ENCODE results near the gene BIN2.
A peak's percentile ranks its signal among the peaks of the same experiment; 100 is the strongest.

Gene BIN2

DNA sequence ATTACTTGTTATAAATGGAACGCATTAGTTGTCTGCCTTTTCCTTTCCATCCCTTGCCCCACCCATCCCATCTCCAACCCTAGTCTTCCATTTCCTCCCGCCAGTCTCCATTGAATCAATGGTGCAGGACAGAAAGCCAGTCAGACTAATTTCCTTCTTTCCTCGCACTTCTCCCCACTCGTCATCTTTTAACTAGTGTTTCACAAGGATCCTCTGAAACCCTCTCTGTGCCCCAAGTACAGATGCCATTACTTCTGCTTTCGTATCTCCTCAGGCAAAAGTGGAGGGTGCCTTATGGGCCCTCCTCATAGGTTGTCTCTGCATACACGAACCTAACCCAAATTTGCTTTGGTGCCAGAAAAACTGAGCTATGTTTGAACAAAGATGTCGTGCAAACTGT lies 81.1 kb downstream of the BIN2 start:
- DNase-seq (ENCODE audit: low read depth) = no peak
- no peak overlapping the region for H3K4me3 ChIP-seq (ENCODE audit: low read depth, low read length)
- TF ChIP-seq, protein P1, sequence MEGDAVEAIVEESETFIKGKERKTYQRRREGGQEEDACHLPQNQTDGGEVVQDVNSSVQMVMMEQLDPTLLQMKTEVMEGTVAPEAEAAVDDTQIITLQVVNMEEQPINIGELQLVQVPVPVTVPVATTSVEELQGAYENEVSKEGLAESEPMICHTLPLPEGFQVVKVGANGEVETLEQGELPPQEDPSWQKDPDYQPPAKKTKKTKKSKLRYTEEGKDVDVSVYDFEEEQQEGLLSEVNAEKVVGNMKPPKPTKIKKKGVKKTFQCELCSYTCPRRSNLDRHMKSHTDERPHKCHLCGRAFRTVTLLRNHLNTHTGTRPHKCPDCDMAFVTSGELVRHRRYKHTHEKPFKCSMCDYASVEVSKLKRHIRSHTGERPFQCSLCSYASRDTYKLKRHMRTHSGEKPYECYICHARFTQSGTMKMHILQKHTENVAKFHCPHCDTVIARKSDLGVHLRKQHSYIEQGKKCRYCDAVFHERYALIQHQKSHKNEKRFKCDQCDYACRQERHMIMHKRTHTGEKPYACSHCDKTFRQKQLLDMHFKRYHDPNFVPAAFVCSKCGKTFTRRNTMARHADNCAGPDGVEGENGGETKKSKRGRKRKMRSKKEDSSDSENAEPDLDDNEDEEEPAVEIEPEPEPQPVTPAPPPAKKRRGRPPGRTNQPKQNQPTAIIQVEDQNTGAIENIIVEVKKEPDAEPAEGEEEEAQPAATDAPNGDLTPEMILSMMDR (IDR thresholded peaks at IDR 0.05; ENCODE audit: insufficient read depth, low read depth, low read length, missing control alignments) = no peak

DNA sequence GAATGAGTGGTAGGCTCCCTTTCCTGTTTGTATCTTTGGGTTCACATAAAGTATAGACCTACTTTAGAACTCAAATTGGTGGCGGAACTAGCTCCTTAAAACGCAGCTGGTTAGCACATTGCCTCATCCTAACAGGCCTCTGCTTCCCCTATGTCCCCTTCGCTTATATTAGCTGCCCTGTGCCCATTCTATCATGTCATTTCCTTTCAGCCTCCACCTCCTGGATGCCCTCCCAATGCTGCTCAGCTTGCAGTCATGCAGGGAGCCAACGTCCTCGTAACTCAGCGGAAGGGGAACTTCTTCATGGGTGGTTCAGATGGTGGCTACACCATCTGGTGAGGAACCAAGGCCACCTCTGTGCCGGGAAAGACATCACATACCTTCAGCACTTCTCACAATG lies 81.9 kb downstream of the BIN2 start:
- no peak for DNase-seq (ENCODE audit: low read depth)
- no peak overlapping the region for H3K4me3 ChIP-seq (ENCODE audit: low read depth, low read length)
- TF ChIP-seq, protein P1 (IDR thresholded peaks at IDR 0.05; ENCODE audit: insufficient read depth, low read depth, low read length, missing control alignments) = no peak

DNA sequence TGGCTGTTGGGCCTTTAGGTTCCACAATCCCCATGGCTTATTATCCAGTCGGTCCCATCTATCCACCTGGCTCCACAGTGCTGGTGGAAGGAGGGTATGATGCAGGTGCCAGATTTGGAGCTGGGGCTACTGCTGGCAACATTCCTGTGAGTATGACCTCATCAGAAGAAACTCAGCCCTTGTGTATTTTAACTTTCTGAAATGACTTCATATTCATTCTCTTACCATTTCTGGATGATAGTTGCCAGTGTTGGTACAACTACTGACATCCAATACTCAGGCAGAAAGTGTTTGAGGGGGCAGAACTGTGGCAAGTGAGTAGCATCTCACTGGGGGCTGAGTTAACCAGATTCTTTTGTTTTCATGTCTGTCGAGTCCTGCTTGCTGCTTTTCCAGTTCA lies 83.0 kb downstream of the BIN2 start:
- TF ChIP-seq, protein P1 (IDR thresholded peaks at IDR 0.05; ENCODE audit: insufficient read depth, low read depth, low read length, missing control alignments) = no peak
- no peak for DNase-seq (ENCODE audit: low read depth)
- H3K4me3 ChIP-seq (ENCODE audit: low read depth, low read length) = no peak overlapping the region

DNA sequence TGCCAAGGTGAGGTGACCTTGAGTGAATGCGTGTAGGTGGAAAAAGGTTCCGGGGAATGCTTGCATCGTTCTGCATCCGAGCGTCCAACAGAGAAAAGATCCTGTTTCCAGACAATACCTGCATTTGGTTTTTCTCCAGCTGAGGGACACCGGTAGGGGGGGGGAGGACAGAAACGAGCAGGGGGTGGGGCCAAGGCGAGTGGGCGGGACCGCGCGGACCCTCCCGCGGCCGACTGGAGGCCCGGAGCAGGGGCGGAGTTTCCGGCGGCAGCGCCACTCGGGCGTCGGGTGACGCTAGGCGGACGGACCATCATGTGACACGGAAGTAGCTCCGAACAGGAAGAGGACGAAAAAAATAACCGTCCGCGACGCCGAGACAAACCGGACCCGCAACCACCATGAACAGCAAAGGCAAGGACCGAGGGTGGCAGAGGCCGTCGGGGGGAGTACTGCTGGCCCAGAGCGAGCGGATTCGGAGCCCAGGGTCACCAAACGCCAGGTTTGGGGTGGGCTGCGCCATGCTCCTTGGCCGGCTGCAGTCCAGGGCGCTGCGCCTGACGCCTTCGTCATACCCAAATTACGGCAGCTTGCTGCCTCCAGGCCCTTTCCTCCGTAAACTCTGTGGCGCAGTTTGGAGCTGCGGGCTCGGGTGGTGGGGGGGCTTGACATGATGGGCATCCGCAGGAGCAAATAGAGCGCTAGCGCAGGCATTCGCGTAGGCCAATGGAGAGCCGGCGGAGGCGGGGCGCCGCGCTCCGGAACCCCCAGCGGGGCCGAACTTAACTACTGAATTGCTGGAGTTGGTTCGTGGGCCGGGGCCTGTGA lies 85.3 kb downstream of the BIN2 start, which contains the start of gene DAZAP2:
DAZAP2 (plus strand) TSS at position 317 of the 825 bp plus-strand sequence; CDS start at position 399, 82 bp downstream.
- peak; percentile 98 for DNase-seq (ENCODE audit: low read depth)
- H3K4me3 ChIP-seq (ENCODE audit: low read depth, low read length) = peak within 1 kb of the TSS; percentile 90
- TF ChIP-seq, protein P1 (IDR thresholded peaks at IDR 0.05; ENCODE audit: insufficient read depth, low read depth, low read length, missing control alignments) = no peak

DNA sequence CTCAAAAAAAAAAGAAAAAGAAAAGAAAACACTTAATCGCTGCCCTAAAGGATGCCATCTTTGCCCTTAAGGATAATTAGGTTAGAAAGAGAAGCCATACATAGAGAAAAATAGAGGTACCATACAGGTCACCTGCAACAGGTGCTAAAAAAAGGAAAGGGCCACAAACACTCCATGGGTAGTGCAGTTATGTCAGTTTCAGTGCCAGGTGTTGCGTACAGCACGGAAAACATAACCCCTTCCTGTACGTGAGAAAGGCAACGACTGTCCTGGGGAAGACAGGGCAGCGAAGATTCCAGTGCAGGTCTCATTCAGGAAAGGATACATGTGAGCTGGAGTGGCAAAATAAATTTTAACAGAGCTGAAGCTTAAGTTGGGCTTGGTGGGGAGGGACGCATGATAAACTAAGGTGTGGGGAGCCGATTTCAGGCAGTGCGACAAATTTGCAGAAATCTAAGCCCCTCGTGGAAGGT lies 85.9 kb downstream of the BIN2 start:
- TF ChIP-seq, protein P1 (IDR thresholded peaks at IDR 0.05; ENCODE audit: insufficient read depth, low read depth, low read length, missing control alignments) = no peak
- peak; percentile 47 for DNase-seq (ENCODE audit: low read depth)

DNA sequence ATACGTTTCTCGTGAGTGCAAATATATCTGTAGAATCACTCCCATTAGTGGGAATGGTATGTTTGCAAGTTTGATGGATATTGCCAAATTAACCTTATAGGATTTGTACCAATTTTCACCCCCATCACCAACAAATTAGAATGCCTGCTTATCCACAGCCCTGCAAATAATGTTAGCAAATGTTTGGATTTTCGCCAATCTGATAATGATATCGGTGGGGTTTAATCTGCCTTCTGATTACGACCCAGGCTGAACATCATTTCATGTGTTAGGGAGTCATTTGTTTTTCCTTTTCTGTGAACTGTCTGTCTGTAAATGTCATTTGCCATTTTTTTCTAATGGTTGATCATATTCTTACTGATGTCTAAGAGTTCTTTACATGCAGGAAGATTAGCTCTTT lies 89.4 kb downstream of the BIN2 start:
- TF ChIP-seq, protein P1 (IDR thresholded peaks at IDR 0.05; ENCODE audit: insufficient read depth, low read depth, low read length, missing control alignments) = no peak
- DNase-seq (ENCODE audit: low read depth) = no peak
- H3K4me3 ChIP-seq (ENCODE audit: low read depth, low read length) = no peak overlapping the region

More for the DNA sequence above, 85.9 kb downstream of the BIN2 start:
- H3K4me3 ChIP-seq (ENCODE audit: low read depth, low read length) = peak overlapping the region; percentile 90

Measured in GM12865 (cell line).